Neural cell (in vitro differentiated cells): ENCODE data around the gene PIEZO1.

Source experiments
- EP300 ChIP-seq: fragments of 450-650 bp; conservative IDR thresholded peaks from 2 replicates; pipeline ENCODE4 v1.6.1; 2014; ENCODE audit warnings: antibody characterized with exemption, mild to moderate bottlenecking, moderate library complexity; ENCODE audit not compliant: poor library complexity, severe bottlenecking
- MXI1 ChIP-seq: fragments of 450-650 bp; conservative IDR thresholded peaks from 2 replicates; pipeline ENCODE4 v1.6.1; 2014; ENCODE audit warnings: antibody characterized with exemption, mild to moderate bottlenecking; ENCODE audit not compliant: poor library complexity, severe bottlenecking
- POLR2AphosphoS5 ChIP-seq: IDR thresholded peaks from 2 replicates; pipeline ENCODE4 v1.6.1; 2012
- RAD21 ChIP-seq: fragments of 450-650 bp; conservative IDR thresholded peaks from 2 replicates; pipeline ENCODE4 v1.6.1; 2014; ENCODE audit warnings: antibody characterized with exemption, mild to moderate bottlenecking, moderate library complexity
- SMC3 ChIP-seq: fragments of 450-650 bp; conservative IDR thresholded peaks from 2 replicates; pipeline ENCODE4 v1.6.1; 2014; ENCODE audit warnings: antibody characterized with exemption, mild to moderate bottlenecking, moderate library complexity; ENCODE audit not compliant: poor library complexity
- TAF1 ChIP-seq: IDR thresholded peaks from 2 replicates; pipeline ENCODE4 v1.6.1; 2012; ENCODE audit warnings: low read depth
- TF ChIP-seq, protein P1 (sequence below): fragments of 450-650 bp; IDR thresholded peaks from 2 replicates; pipeline ENCODE4 v1.5.1; 2014; ENCODE audit warnings: antibody characterized with exemption, mild to moderate bottlenecking, moderate library complexity; ENCODE audit not compliant: poor library complexity, severe bottlenecking
- TF ChIP-seq, protein P2 (sequence below): IDR thresholded peaks from 2 replicates; pipeline ENCODE4 v1.6.1; 2012; ENCODE audit warnings: borderline replicate concordance

DNA sequence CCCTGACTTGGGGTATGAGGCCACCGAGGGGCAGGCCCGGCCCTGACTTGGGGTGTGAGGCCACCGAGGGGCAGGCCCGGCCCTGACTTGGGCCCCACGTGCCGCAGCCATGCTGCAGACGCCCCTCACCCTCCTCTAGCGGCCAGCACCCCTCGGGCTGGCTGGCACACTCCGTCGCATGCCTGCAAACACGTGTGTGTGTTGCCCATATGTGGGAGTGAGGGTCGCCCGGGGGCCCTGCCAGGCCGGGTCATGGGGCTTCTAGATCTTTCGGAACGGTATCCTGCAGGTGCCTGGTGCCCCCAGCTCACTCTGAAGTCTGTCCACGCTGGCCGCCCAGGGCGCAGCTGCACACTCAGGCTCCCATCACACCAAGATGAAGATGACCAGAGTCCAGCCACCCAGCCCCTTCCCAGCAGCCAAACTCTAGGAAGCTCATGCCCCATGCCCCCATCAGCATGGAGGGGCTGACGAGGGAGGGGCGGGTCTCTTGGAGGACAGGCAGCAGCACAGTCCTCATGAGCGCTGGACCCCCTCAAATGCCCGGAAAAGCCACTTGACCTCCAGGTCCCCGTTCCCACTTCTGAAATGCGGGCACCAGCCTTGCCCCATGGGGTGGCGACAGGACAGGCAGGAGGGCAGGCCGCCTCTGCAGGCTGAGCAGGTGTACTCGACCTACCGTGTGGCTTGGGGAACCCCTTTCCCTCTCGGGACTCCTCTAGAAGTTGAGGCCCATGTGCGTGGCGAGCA lies 44.9 kb downstream of the PIEZO1 start:
- TF ChIP-seq EP300 (no peak), MXI1 (no peak), RAD21 (no peak), TAF1 (no peak), POLR2AphosphoS5 (no peak), SMC3 (no peak)
- TF ChIP-seq, protein P1, sequence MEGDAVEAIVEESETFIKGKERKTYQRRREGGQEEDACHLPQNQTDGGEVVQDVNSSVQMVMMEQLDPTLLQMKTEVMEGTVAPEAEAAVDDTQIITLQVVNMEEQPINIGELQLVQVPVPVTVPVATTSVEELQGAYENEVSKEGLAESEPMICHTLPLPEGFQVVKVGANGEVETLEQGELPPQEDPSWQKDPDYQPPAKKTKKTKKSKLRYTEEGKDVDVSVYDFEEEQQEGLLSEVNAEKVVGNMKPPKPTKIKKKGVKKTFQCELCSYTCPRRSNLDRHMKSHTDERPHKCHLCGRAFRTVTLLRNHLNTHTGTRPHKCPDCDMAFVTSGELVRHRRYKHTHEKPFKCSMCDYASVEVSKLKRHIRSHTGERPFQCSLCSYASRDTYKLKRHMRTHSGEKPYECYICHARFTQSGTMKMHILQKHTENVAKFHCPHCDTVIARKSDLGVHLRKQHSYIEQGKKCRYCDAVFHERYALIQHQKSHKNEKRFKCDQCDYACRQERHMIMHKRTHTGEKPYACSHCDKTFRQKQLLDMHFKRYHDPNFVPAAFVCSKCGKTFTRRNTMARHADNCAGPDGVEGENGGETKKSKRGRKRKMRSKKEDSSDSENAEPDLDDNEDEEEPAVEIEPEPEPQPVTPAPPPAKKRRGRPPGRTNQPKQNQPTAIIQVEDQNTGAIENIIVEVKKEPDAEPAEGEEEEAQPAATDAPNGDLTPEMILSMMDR: no peak
- TF ChIP-seq, protein P2, sequence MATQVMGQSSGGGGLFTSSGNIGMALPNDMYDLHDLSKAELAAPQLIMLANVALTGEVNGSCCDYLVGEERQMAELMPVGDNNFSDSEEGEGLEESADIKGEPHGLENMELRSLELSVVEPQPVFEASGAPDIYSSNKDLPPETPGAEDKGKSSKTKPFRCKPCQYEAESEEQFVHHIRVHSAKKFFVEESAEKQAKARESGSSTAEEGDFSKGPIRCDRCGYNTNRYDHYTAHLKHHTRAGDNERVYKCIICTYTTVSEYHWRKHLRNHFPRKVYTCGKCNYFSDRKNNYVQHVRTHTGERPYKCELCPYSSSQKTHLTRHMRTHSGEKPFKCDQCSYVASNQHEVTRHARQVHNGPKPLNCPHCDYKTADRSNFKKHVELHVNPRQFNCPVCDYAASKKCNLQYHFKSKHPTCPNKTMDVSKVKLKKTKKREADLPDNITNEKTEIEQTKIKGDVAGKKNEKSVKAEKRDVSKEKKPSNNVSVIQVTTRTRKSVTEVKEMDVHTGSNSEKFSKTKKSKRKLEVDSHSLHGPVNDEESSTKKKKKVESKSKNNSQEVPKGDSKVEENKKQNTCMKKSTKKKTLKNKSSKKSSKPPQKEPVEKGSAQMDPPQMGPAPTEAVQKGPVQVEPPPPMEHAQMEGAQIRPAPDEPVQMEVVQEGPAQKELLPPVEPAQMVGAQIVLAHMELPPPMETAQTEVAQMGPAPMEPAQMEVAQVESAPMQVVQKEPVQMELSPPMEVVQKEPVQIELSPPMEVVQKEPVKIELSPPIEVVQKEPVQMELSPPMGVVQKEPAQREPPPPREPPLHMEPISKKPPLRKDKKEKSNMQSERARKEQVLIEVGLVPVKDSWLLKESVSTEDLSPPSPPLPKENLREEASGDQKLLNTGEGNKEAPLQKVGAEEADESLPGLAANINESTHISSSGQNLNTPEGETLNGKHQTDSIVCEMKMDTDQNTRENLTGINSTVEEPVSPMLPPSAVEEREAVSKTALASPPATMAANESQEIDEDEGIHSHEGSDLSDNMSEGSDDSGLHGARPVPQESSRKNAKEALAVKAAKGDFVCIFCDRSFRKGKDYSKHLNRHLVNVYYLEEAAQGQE: no peak
